GM06990 (cell line): Measurements from ENCODE around the gene FMN1.
"Not testable (repeated sequence)": the region's sequence is repeated elsewhere in the genome, so short reads cannot be mapped to it uniquely, and the experiment has no call there.

Source experiments
- DNase-seq: peaks from one replicate; pipeline ENCODE4 v3.0.0-alpha.2; 2011; ENCODE audit not compliant: insufficient read length; ENCODE audit errors: extremely low read depth
- H3K27me3 ChIP-seq: replicated peaks from 2 replicates; pipeline ENCODE4 v1.6.0; 2011; ENCODE audit warnings: low read length; ENCODE audit not compliant: control insufficient read depth, insufficient read depth
- H3K36me3 ChIP-seq: 2 replicates; pipeline ENCODE4 v1.5.1; 2011; ENCODE audit warnings: low read length; ENCODE audit not compliant: control insufficient read depth, insufficient read depth
- H3K4me3 ChIP-seq: replicated peaks from 2 replicates; pipeline ENCODE4 v1.5.1; 2011; ENCODE audit warnings: low read depth, mild to moderate bottlenecking, control low read depth, low read length
- TF ChIP-seq, protein P1 (sequence below): IDR thresholded peaks from 2 replicates; pipeline ENCODE4 v1.5.1; 2011; ENCODE audit warnings: low read length, control low read depth, mild to moderate bottlenecking, inconsistent platforms; ENCODE audit not compliant: insufficient read depth, poor library complexity, severe bottlenecking

FMN1 gene

DNA sequence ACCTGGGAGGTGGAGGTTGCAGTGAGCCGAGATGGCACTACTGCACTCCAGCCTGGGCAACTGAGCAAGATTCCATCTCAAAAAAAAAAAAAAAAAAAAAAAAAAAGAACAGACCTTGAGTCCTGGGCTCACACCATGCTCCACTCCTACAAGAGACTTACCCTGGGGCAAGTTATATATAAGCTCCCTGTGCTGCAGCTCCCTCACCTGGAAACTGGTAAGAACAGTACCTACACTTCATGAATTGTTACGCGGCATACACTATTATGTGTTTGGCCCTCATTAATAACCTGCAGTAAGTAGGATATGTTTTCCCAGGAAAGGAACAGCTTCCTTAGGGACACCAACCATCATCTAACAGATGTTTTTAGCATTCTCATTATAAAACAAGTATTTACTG is 119.6 kb downstream of the FMN1 start:
- Histone ChIP-seq H3K4me3 (no peak overlapping the region), H3K27me3 (no peaks in the 10 kb centered on the region), H3K36me3 (no peaks in the 10 kb centered on the region)
- no peak for DNase-seq
- TF ChIP-seq, protein P1, sequence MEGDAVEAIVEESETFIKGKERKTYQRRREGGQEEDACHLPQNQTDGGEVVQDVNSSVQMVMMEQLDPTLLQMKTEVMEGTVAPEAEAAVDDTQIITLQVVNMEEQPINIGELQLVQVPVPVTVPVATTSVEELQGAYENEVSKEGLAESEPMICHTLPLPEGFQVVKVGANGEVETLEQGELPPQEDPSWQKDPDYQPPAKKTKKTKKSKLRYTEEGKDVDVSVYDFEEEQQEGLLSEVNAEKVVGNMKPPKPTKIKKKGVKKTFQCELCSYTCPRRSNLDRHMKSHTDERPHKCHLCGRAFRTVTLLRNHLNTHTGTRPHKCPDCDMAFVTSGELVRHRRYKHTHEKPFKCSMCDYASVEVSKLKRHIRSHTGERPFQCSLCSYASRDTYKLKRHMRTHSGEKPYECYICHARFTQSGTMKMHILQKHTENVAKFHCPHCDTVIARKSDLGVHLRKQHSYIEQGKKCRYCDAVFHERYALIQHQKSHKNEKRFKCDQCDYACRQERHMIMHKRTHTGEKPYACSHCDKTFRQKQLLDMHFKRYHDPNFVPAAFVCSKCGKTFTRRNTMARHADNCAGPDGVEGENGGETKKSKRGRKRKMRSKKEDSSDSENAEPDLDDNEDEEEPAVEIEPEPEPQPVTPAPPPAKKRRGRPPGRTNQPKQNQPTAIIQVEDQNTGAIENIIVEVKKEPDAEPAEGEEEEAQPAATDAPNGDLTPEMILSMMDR, result no peak

DNA sequence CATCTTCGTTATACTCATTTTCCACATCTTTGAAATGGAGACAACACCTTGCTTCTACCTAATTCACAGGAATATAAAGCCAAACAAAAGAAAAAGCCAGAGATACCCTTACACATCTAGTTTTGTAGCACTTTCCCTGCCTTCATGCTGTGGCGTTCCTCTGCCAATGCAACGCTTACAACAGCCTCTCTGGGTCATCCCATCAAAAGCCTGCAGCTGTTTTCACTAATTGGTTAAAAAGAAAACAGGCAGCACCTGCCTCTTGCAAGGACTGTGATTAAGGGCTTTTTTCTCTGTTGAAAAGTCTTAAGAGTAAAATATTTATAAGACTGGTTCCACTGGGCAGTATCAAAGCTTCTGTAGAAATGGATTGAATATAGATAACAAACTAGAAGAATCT is 120.3 kb downstream of the FMN1 start:
- TF ChIP-seq, protein P1, result no peak
- H3K4me3 ChIP-seq, result no peak overlapping the region
- no peak for DNase-seq
- no peaks in the 10 kb centered on the region for H3K27me3 ChIP-seq
- H3K36me3 ChIP-seq, result no peaks in the 10 kb centered on the region

DNA sequence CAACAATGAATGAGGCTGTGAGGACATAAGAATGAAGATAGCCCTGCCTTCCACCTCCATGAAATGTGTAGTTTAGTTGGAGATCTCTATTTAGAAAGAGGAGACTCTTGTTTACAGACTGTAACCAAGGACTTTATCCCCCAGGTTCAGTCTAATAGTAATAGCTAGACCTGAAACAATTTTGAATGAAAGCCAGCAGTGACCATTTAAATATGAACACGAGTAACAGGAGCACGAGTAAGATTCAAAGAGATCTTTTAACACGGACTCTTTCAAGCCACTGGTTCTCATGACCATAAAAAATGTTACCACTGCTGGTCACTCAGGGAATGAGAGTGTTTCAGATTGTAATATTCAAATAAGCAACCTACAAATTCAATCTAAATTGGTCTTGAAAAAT is 123.1 kb downstream of the FMN1 start:
- H3K27me3 ChIP-seq, result no peaks in the 10 kb centered on the region; the same call in 1 of the 2 replicates
- no peaks in the 10 kb centered on the region for H3K36me3 ChIP-seq
- TF ChIP-seq, protein P1, result no peak
- no peak overlapping the region for H3K4me3 ChIP-seq
- no peak for DNase-seq

DNA sequence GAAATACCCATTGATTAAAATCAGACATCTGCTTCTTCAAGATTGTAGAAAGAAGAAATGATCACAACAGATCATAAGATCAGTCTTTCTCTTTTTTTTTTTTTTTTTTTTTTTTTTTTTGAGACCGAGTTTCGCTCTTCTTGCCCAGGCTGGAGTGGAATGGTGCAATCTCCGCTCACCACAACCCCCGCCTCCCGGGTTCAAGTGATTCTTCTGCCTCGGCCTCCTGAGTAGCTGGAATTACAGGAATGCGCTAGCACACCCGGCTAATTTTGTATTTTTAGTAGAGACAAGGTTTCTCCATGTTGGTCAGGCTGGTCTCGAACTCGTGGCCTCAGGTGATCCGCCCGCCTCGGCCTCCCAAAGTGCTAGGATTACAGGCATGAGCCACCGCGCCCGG is 124.6 kb downstream of the FMN1 start:
- H3K36me3 ChIP-seq, DNase-seq, H3K27me3 ChIP-seq, H3K4me3 ChIP-seq: not testable (repeated sequence)

DNA sequence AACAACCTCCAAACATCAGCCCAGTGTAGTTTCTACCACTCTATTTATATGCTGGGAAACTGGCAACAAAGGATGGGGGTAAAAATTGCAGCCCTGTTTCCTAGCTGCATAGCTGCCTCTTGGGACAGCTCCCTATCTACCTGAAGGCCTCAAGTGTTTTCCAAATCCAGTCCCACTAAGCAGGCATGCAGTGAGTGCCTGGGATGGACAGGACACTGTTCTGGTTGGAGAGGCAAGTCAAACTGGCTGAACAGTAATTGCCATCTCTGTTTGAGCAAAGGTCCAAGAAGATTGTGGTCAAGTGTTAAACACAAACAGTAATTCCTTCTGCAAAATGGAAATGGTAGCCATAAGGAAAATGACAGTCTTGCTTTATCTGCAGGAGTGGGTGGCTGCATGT is 125.4 kb downstream of the FMN1 start:
- TF ChIP-seq, protein P1, result no peak
- no peaks in the 10 kb centered on the region for H3K36me3 ChIP-seq
- no peaks in the 10 kb centered on the region; the same call in none of the 2 replicates for H3K27me3 ChIP-seq
- no peak overlapping the region for H3K4me3 ChIP-seq
- no peak for DNase-seq

DNA sequence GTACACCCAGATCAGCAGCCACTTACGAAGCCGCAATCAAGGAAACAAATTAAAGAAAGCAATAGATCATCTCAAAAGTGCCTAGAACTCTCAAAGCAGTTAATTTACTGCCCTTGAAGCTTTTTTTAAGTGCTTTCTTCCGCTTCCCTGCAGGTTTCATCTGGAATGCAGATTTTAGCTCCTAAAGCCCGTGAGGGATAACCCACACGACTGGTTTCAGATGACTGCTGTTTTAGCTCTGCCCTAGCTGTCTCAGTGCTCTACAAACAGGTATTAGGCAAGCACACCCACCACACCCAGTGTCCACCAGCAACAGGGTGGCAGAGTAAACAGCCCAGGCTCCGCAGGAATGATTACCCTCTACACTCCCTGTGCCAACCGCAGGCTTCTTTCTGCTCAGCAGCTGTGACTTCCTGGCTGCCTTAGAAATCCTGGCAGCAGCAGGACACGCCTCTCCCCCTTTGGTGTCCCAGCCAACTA is 126.0 kb downstream of the FMN1 start:
- H3K4me3 ChIP-seq, result no peak overlapping the region
- H3K27me3 ChIP-seq, result no peaks in the 10 kb centered on the region; the same call in none of the 2 replicates
- no peak for DNase-seq
- no peaks in the 10 kb centered on the region for H3K36me3 ChIP-seq
- TF ChIP-seq, protein P1, result no peak
